Hepatic stellate cell (primary cell): ENCODE measurements around the gene PSMD12.
"Not testable (repeated sequence)": the region's sequence is repeated elsewhere in the genome, so short reads cannot be mapped to it uniquely, and the experiment has no call there.

Source experiments
- DNase-seq: peaks from one replicate; pipeline ENCODE4 v3.0.0; 2011; ENCODE audit warnings: low spot score

The PSMD12 gene

DNA sequence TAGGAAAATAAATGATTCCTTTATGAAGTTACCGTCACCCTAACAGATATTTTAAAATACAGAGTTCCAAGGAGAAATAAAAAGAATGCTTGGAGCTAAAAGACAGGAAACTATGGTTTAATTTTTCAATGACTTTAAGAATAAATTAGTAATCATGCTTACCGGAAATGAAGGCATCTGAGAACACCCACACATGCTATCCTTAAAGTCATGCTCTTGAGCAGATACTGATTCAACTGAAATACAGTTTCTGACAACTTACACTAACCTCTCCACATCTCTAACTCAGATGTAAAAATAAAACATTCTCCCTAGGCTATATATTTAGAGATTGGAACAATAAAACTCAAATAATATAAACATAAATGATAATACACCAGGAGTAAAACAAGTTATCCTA, 7.8 kb downstream of the PSMD12 start:
- no peak for DNase-seq

DNA sequence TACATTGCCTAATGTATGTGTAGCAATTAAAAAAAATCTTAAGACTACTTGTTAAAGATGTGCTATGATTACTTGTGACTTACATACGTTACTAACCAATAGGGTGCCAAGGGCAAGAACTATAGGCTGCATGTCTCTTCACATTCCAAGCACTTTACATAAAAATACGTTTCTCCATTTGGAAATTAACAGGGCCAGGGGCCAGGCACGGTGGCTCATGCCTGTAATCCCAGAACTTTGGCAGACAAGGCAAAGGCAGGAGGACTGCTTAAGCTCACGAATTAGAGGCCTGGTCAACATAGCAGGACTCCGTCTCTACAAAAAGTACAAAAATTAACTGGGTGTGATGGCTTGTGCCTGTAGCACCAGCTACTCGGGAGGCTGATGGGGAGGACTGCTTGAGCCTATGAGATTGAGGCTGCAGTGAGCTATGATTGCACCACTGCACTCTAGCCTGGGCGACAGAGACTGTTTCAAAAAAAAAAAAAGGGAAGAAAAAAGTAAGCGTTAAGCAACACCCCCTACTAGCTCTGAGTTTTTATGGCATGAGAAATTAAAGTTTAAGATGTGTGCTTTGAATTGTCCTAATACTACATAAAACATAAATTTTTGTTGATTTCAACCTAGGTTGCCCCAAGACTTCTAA, 12.3 kb downstream of the PSMD12 start:
- DNase-seq, result no peak

DNA sequence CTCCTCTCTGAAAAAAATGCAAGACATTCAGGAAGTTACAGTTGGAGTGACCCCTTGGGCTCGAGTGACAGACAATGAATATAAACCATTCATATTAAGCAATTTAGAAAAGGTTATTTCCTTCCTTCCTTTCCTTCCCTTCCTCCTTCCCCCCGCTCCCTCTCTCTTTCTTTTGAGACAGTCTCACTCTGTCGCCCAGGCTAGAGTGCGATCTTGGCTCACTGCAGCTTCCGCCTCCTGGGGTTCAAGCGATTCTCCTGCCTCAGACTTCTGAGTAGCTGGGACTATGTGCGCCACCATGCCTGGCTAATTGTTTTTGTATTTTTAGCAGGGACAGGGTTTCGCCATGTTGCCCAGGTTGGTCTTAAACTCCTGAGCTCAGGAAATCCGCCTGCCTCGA, 13.2 kb downstream of the PSMD12 start:
- DNase-seq, result no peak

DNA sequence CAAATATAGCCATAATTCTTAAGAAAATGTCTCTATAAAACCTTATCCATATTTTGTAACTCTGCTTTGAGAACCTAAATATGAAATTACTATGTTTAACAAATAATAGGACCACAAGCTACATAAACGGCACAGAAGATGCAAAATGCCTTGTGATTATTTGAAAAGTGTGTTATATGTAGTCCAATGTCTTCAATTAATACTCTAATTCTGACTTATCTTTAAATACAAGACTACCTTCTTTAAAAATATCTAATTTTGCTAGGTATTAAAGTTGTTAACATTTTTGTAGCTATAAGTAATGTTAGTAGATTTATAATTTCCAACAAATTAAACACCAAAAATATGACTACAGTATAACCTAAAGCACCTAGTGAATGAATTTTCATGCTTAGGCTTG, 17.0 kb downstream of the PSMD12 start:
- no peak for DNase-seq

DNA sequence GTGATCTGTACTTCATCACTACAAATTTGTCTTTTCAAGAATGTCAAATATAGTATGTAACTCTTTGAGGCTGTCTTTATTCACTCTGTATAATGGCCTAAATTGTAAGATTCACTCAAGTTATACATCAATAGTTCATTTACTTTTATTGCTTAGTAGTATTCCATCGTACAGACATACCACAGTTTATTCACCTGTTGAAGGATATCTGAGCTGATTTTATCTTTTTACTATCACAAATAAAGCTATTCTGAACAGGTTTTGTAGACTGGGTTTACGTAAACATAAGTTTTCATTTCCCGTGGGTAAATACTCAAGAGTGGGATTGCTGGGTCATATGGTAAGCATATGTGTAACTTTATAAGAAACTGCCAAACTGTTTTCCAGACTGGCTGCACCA, 18.6 kb downstream of the PSMD12 start:
- no peak for DNase-seq

DNA sequence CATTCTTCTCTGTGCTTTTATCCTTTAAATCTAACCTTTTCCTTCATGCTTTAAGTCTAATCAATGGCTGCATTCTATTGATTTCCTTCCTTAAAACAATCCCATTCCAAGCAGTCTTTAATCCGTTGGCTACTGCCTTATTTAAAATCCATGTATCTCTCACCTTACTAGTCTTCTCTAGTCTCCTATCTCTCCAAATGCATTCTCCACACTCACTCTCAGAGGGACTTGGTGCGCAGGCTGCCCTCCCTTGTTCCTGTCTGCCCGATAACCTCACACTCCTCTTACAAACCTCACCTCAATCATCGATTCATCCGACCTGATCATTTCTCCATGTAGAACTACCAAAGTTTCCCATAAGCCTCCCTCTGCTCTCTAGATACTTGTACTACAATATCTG, 23.1 kb downstream of the PSMD12 start:
- DNase-seq, result no peak

DNA sequence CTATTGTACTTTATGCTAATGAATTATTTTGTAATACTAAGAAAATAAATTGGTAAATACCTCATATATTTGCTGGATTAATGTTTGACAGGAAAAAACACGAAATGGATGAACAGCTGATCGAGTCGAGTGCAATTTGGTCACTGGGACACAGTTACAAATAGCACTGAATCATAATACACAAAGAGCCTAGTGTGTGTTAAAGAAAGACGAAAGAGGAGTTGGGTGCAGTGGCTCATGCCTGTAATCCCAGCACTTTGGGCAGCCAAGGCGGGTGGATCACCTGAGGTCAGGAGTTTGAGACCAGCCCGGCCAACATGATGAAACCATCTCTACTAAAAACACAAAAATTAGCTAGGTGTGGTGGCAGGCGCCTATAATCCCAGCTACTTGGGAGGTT, 28.0 kb downstream of the PSMD12 start:
- not testable (repeated sequence) for DNase-seq

DNA sequence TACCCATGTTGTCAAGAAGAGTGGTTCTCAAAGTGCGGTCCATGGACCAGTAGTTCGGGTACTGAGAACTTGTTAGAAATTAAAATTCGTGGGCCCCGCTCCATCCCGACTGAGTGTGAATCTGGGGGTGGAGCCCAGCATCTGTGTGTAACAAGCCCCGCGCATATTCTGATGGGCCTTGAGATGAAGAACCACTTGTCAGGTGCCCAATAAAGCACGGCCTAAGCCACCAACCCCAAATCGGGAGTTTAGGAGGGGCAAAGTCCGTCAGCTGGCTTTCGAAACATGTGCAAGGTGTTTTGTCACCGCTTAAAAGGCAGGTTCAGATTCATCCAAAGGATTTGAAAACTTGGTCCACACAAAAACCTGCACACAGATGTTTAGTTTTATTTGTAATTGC, 29.5 kb downstream of the PSMD12 start:
- no peak for DNase-seq

DNA sequence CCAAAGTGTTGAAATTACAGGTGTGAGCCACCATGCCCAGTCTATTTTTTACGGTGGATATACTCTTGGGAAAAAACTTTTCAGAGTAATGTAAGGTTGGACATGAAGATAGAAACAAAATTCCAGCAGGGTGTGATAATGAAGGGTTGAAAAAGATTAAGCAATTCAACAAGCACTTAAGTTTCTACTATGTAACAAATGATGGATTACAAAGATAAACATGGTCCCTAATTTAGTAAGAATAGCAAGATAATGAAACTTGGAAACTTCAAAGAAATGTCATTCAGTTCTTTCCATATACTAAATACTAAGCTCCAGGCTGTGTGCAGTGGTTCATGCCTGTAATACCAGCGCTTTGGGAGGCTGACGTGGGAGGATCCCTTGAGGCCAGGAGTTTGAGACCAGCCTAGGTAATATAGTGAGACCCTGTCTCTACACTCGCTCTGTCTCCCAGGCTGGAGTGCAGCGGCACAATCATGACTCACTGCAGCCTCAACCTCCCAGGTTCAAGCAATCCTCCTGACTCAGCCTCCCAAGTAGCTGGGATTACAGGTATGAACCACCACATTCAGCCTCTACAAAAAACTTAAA, 31.0 kb downstream of the PSMD12 start:
- no peak for DNase-seq

DNA sequence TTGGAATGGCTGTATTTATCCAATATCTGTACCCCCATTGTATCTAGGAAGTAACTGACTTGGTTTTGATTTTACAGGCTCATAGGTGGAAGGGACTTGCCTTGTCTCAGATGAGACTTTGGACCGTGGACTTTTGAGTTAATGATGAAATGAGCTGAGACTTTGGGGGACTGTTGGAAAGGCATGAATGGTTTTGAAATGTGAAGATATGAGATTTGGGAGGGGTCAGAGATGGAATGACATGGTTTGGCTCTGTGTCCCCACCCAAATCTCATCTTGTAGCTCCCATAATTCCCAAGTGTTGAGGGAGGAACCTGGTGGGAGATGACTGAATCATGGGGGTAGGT, 34.2 kb downstream of the PSMD12 start:
- DNase-seq, result not testable (repeated sequence)

DNA sequence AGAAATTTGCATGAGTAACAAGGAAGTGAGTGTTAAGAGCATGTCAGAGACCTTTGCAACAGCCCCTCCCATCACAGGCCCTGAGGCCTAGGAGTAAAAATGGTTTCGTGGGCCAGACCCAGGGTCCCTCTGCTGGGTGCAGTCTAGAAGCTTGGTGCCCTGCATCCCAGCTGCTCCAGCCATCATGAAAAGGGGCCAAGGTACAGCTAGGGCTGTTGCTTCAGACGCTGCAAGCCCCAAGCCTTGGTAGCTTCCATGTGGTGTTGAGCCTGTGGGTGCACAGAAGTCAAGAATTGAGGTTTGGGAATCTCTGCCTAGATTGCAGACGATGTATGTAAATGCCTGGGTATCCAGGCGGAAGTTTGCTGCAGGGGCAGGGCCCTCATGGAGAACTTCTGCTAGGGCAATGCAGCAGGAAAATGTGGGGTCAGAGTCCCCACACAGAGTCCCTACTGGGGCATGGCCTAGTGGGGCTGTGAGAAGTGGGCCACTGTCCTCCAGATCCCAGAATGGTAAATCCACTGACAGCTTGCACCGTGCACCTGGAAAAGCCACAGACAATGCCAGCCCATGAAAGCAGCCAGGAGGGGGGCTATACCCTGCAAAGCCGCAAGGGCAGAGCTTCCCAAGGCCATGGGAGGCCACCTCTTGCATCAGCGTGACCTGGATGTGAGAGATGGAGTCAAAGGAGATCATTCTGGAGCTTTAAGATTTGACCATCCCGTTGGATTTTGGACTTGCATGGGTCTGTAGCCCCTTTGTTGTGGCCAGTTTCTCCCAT, 34.8 kb downstream of the PSMD12 start:
- not testable (repeated sequence) for DNase-seq

DNA sequence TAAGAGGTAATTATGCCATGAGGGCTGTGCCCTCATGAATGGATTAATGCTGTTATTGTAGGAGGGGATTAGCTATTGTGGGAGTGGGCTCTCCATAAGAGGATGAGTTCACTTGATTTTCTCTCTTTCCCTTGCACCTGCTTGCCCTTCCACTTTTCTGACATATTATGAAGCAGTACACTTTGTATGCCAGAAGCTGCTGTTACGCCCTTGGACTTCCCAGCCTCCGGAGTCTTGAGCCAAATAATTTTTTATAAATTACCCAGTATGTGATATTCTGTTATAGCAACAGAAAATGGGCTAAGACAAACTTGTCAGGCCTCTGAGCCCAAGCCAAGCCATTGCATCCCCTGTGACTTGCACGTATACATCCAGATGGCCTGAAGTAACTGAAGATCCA, 38.4 kb downstream of the PSMD12 start:
- no peak for DNase-seq

DNA sequence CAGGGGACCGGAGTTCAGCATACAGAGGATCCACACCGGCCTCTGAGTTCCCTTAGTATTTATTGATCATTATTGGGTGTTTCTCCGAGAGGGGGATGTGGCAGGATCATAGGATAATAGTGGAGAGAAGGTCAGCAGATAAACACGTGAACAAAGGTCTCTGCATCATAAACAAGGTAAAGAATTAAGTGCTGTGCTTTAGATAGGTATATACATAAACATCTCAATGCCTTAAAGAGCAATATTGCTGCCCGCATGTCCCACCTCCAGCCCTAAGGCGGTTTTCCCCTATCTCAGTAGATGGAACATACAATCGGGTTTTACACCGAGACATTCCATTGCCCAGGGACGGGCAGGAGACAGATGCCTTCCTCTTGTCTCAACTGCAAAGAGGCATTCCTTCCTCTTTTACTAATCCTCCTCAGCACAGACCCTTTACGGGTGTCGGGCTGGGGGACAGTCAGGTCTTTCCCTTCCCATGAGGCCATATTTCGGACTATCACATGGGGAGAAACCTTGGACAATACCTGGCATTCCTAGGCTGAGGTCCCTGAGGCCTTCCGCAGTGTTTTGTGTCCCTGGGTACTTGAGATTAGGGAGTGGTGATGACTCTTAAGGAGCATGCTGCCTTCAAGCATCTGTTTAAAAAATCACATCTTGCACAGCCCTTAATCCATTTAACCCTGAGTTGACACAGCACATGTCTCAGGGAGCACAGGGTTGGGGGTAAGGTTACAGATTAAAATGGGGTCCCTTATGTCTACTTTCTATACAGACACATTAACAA, 39.2 kb downstream of the PSMD12 start:
- DNase-seq, result not testable (repeated sequence)

DNA sequence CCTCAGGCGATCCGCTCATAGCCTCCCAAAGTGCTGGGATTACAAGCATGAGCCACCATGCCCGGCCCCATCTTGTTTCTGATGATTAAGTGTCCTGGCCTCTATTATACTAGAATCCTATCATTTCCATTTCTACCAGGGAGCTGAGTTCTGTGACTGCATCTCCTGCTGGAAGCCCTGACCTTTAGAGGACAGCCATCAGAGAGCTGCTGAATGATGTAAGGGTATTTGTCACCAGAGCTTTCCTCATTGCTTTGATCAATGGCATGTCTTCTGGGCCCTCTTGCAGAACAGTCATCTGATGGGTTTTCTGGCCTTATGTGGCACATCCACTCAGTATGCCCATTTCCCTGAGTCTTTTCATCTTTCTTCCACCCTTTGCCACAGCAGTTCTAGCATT, 39.9 kb downstream of the PSMD12 start:
- DNase-seq, result no peak

DNA sequence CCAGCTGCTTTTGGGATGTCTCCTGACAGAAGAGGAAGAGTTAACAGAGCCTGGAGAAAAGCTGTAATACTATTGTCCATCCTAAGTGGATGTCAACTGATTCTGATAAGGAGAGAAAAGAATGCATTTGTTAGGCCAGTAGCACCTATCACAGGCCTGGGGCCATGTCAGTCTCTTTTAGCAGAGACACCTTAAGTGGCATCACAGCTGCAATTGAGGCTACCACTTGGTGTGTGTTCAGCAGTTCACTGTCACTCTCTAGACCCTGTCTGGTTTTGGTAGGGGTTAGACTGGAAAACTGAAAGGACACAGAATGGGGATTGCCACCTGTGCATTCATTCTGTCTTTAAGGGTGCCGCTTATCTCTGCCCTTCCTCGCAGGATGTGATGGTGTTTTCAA, 42.0 kb downstream of the PSMD12 start:
- no peak for DNase-seq

DNA sequence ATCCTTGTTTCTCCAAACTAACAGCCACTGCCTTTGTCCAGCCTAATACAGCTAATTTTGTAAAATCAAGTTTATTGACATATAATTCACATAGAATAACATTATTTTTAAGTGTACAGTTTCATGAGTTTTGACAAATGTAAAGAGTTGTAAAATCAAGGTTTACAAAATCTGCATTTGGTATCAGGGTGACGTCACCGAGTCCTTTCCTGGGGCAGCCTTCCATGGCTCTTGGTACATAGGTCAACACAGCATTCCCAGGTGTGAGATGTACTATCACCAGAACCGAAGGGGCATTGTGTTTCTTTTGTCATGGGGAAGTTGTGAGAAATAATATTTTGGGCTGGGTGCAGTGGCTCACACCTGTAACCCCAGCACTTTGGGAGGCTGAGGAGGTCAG, 42.9 kb downstream of the PSMD12 start:
- DNase-seq, result no peak

DNA sequence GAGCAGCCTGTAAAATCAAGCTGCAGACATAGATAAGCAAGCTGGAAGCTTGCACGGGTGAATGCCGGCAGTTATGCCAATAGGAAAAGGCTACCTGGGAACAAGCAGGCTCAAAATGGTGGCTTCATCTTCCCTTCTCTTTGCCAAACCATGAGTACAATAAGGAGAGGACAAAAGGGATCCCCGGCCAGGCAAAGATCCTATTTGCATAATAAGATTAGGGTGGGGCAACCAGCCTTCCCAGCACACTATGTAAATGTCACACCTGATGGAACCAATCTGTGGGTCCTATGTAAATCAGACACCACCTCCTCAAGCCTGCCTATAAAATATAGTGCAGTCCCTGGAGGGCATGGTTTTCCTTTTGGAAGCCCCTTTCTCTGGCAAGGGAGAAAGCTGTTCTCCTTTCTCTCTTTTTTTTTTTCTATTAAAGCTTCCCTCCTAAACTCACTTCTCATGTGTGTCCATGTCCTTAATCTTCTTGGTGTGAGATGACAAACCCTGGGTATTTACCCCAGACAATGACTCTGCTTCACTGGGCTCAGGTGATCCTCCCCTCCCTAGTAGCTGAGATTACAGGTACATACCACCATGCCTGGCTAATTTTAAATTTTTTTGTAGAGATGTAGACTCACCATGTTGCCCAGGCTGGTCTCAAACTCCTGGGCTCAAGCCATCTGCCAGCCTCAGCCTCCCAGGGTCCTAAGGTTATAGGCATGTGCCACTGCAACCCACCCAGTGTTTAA, 44.2 kb downstream of the PSMD12 start:
- DNase-seq, result no peak

DNA sequence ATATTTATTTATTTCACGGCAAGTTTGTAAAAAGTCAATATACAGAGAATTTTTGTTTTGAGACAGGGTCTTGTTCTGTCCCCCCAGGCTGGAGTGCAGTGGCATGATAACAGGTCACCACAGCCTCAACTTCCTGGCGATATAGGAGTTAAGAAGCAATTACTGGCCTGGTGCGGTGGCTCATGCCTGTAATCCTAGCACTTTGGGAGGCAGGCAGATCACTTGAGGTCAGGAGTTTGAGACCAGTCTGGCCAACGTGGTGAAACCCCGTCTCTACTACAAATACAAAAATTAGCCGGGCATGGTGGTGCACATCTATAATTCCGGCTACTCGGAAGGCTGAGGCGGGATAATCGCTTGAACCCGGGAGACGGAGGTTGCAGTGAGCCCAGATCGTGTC, 44.9 kb downstream of the PSMD12 start:
- DNase-seq, result not testable (repeated sequence)

DNA sequence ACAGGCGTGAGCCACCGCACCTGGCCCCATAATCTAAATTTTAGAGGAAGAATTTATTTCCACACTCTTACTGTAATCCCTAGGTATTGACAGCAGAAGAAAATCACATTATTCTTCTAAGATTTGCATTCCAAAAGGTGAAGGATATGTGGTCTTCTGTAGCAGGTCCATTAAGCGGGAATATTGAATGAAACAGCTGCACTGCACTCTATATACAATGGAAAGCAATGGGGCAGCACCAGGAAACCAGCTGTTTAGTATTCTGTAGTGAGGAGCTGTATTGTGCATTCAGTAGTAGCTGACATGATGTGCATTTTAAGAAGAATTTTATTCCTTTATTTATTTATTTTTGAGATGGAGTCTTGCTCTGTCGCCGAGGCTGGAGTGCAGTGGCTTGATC, 49.6 kb downstream of the PSMD12 start:
- no peak for DNase-seq

DNA sequence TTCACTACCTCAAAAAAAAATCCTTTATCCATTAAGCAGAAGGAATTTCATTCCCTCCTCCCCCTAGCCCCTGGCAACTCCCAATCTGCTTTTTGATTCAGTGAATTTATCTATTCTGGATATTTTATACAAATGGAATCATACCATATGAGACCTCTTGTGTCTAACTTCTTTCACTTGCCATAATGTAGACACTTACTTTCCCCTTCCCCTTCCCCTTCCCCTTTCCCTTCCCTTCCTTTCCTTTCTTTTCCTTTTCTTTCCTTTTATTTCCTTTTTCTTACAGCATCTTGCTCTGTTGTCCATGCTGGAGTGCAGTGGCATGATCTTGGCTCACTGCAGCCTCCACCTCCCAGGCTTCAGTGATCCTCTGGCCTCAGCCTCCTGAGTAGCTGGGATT, 50.5 kb downstream of the PSMD12 start:
- DNase-seq, result no peak

DNA sequence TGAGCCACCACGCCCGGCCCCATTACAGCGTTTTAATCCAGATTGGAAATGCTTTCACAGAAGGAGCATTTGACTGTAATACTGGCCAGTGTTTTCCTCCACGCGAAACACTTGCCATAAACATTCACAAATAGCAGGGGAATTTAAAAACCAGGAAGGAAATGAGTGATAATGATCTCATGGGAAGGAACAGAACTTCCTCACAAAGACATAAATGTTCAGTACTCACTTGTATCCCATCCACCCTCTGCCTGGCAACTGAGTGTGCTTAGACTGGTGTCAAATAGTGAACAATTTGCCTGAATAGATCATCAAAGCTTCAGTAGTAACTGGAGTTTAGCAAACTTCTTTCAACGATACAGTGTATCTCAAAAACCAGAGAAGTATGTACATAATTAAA, 54.1 kb downstream of the PSMD12 start:
- DNase-seq, result no peak

DNA sequence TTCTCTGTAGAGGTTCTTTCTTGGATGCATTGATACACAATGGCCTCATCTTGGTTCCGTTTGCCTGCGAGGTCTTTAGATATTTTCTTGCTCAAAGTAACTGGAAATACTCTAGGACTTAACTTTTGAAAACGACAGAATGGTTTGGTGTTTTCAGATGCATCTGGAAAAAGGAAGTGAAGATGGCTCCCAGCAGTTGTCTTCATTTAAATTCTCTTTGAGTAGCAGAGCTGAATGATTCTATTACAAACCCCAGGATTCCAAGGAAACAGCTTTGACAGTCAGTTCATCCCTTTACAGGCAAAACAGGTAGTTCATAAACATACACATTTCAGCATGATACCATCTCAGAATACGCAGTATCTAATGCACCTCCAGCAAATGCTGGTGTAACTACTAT, 54.8 kb downstream of the PSMD12 start:
- DNase-seq, result no peak
